ENCODE data around the gene PILRB. TPM values are rescaled to one million over a fixed set of nuclear protein-coding genes. Genes with fewer than 3 reads are reported as not detected.

PILRB gene
- total RNA-seq, 1 donor from 2014 or later = 20.8 TPM

- no peaks in the 10 kb centered on the region for H3K36me3 ChIP-seq (ENCODE audit: control insufficient read depth, insufficient read depth, low read length)
- H3K4me3 ChIP-seq (ENCODE audit: low read depth, low read length) = no peak overlapping the region
- TF ChIP-seq CTCF (IDR thresholded peaks at IDR 0.05; ENCODE audit: insufficient read depth, low read length, poor library complexity, severe bottlenecking) = no peak
- peaks cover 3% of the 10 kb centered on the region for H3K27me3 ChIP-seq (ENCODE audit: control insufficient read depth, insufficient read depth, low read length)
- DNase-seq (ENCODE audit: low read depth) = no peak
Measured at GRCh38 chr7:100384628-100385294, 26.8 kb downstream of the PILRB start.

DNA sequence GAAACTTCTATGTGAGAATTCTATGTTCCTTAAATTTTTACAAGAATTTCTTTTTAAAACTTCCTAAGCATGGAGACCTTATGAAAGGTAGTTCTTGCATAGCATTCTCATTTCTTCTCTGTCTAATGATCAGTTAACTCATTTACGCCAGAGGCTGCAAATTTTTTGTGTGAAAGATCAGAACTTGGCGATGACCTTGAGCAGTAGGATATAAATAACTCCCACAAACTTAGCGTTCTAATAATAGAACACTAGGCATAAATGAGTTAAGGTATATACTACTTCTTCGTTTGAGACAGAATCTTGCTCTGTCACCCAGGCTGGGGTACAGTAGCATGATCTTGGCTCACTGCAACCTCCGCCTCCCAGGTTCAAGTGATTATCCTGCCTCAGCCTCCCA is 29.0 kb downstream of the PILRB start:
- Histone ChIP-seq H3K4me3 (ENCODE audit: low read depth, low read length) (no peak overlapping the region), H3K27me3 (ENCODE audit: control insufficient read depth, insufficient read depth, low read length) (peaks cover 11% of the 10 kb centered on the region), H3K36me3 (ENCODE audit: control insufficient read depth, insufficient read depth, low read length) (no peaks in the 10 kb centered on the region)
- no peak for DNase-seq (ENCODE audit: low read depth)
- no peak for TF ChIP-seq CTCF (IDR thresholded peaks at IDR 0.05; ENCODE audit: insufficient read depth, low read length, poor library complexity, severe bottlenecking)

DNA sequence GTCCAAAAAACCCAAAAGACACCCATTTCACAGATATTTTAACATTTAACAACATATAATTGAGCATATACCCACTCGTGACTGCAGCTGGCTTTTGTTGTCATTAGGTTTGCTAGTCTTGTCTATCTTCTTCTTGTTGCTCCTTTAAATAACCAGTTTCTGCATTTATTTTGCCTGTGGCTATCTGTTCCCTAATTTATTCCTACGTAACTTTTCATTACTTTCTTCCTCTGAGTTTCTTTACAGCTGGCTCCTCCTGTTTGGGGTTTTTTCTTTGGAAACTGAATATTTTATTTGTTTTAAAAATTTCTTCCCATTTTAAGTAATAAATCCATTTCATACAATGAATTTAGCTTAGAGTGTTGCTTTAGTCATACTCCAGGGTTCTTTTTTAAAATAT is 29.8 kb downstream of the PILRB start:
- TF ChIP-seq CTCF (IDR thresholded peaks at IDR 0.05; ENCODE audit: insufficient read depth, low read length, poor library complexity, severe bottlenecking) = no peak
- DNase-seq (ENCODE audit: low read depth) = no peak
- no peaks in the 10 kb centered on the region for H3K36me3 ChIP-seq (ENCODE audit: control insufficient read depth, insufficient read depth, low read length)
- peaks cover 11% of the 10 kb centered on the region for H3K27me3 ChIP-seq (ENCODE audit: control insufficient read depth, insufficient read depth, low read length)
- no peak overlapping the region for H3K4me3 ChIP-seq (ENCODE audit: low read depth, low read length)

DNA sequence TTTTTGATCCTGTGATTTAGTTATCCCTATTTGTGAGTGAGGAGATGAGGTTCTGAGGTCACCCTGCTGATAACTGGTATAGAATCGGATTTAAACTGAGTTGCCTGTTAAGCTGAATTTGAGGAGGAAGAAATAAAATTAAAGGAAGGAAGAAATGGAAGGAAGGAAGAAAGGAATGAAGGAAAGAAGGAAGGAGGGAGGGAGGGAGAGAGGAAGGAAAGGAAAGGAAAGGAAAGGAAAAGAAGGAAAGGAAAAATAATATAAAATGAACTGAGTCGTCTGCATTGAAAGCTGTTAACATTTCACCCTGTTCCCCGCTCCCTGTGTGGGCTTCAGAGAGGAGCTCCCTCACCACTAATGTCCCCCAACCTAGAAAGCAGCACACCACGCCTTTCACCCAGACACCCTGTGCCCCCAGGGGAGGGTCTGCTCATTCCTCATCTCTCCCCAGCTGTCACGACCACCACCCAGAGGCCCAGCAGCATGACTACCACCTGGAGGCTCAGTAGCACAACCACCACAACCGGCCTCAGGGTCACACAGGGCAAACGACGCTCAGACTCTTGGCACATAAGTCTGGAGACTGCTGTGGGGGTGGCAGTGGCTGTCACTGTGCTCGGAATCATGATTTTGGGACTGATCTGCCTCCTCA is 31.6 kb downstream of the PILRB start:
- no peak for TF ChIP-seq CTCF (IDR thresholded peaks at IDR 0.05; ENCODE audit: insufficient read depth, low read length, poor library complexity, severe bottlenecking)
- H3K36me3 ChIP-seq (ENCODE audit: control insufficient read depth, insufficient read depth, low read length) = no peaks in the 10 kb centered on the region
- DNase-seq (ENCODE audit: low read depth) = no peak

DNA sequence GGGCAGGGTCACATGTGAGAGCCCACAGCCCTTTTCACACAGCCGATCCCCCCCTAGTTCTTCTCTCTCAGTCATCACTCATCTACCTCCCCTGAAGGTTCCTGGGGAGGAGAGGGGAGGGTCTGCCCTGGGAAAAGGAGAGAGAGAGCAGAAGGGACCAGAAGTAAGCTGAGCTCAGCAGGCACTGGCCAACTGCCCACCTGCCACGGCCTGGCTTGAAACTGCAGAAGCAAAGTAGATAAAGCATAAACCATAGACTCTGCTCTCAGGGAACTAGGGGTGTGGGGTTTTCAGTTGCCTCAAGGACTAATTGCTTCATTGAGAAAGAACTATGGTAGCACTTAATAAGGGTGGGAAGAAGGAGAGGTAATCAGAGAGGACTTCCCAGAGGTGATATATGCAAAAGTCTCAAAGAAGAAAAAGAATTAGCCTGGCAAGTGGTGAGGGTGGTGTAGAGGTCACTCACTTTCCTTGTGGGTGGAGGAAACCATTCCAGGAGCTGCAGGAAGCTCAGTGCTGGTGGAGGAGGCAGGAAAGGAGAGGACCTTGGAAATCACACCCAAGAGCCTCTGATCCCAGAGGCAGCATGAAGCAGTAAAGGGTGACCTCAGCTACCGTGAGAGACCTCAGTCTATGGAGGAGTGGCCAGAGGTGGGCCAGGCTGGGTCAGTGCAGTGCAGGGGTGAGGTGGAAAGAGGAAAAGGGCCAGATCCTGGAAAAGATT is 32.5 kb downstream of the PILRB start:
- Histone ChIP-seq H3K36me3 (ENCODE audit: control insufficient read depth, insufficient read depth, low read length) (no peaks in the 10 kb centered on the region), H3K27me3 (ENCODE audit: control insufficient read depth, insufficient read depth, low read length) (peaks cover 16% of the 10 kb centered on the region), H3K4me3 (ENCODE audit: low read depth, low read length) (no peak overlapping the region)
- TF ChIP-seq CTCF (IDR thresholded peaks at IDR 0.05; ENCODE audit: insufficient read depth, low read length, poor library complexity, severe bottlenecking) = no peak
- no peak for DNase-seq (ENCODE audit: low read depth)

More for the DNA sequence above, 31.6 kb downstream of the PILRB start:
- Histone ChIP-seq H3K4me3 (ENCODE audit: low read depth, low read length) (no peak overlapping the region), H3K27me3 (ENCODE audit: control insufficient read depth, insufficient read depth, low read length) (peaks cover 16% of the 10 kb centered on the region)
